ENCODE data around the gene PDE7B. TPM values are rescaled to one million over a fixed set of nuclear protein-coding genes. Genes with fewer than 3 reads are reported as not detected.

Gene PDE7B
- total and polyA plus RNA-seq, 2 of the 13 experiments (the other 11 are each of a cell fraction or from before 2014, with no cell fraction given) = not detected

GRCh38 chr6:136083540-136083939, 232.0 kb downstream of the PDE7B start (continued):
- TF ChIP-seq KIAA2018 (CRISPR knock-in tag; IDR thresholded peaks at IDR 0.05; ENCODE audit: borderline replicate concordance) = no peak
- no peak for TF ChIP-seq NONO (IDR thresholded peaks at IDR 0.05)
- no peak for TF ChIP-seq NONO (CRISPR knock-in tag; conservative IDR thresholded peaks at IDR 0.05)
- no peak for TF ChIP-seq ZNF468 (CRISPR knock-in tag; IDR thresholded peaks at IDR 0.05)
- TF ChIP-seq ZNF441 (CRISPR knock-in tag; IDR thresholded peaks at IDR 0.05; ENCODE audit: borderline replicate concordance) = no peak
- TF ChIP-seq FOXA1 (IDR thresholded peaks at IDR 0.05) = no peak
- TF ChIP-seq FOXA1 (CRISPR knock-in tag; IDR thresholded peaks at IDR 0.05) = no peak
- TF ChIP-seq BHLHE40 (IDR thresholded peaks at IDR 0.05; ENCODE audit: low read length) = no peak
- TF ChIP-seq MED8 (CRISPR knock-in tag; IDR thresholded peaks at IDR 0.05; ENCODE audit: insufficient replicate concordance) = no peak
- TF ChIP-seq TBP (CRISPR knock-in tag; IDR thresholded peaks at IDR 0.05) = no peak
